Astrocyte (in vitro differentiated cells and primary cell): Measurements from ENCODE around the gene PCED1A. TPM values are rescaled to one million over a fixed set of nuclear protein-coding genes. Genes with fewer than 3 reads are reported as not detected.

ENCODE experiments used
- DNase-seq: peaks from one replicate; pipeline ENCODE4 v3.0.0-alpha.2; 2010; ENCODE audit warnings: low read depth
- FAIRE-seq: peaks from 2 replicates; lab custom pipeline; 2011; peaks lifted over from hg19 to GRCh38; lab: Jason Lieb, UNC
- H2AFZ ChIP-seq: 2 replicates; pipeline ENCODE4 v1.6.0; 2012; ENCODE audit warnings: low read depth, low read length, inconsistent platforms
- H3K27ac ChIP-seq: 2 replicates; pipeline ENCODE4 v1.5.1; 2011; ENCODE audit warnings: low read depth, low read length, inconsistent platforms
- H3K27me3 ChIP-seq: 2 replicates; pipeline ENCODE4 v1.6.0; 2011; ENCODE audit warnings: low read length, inconsistent platforms; ENCODE audit not compliant: insufficient read depth
- H3K36me3 ChIP-seq: 2 replicates; pipeline ENCODE4 v1.5.1; 2011; ENCODE audit warnings: low read length, inconsistent platforms; ENCODE audit not compliant: insufficient read depth
- H3K4me1 ChIP-seq: 2 replicates; pipeline ENCODE4 v1.5.1; 2011; ENCODE audit warnings: low read length, inconsistent platforms; ENCODE audit not compliant: insufficient read depth
- H3K4me2 ChIP-seq: 2 replicates; pipeline ENCODE4 v1.6.0; 2012; ENCODE audit warnings: low read length, inconsistent platforms
- H3K4me3 ChIP-seq: 2 replicates; pipeline ENCODE4 v1.5.1; 2011; ENCODE audit warnings: low read depth, mild to moderate bottlenecking, low read length, inconsistent platforms; ENCODE audit not compliant: insufficient read depth
- H3K79me2 ChIP-seq: 2 replicates; pipeline ENCODE4 v1.6.0; 2012; ENCODE audit warnings: mild to moderate bottlenecking, low read length, inconsistent platforms; ENCODE audit not compliant: insufficient read depth
- H3K9ac ChIP-seq: 2 replicates; pipeline ENCODE4 v1.6.0; 2012; ENCODE audit warnings: mild to moderate bottlenecking, low read length, inconsistent platforms
- H3K9me3 ChIP-seq: 2 replicates; pipeline ENCODE4 v1.5.1; 2012; ENCODE audit warnings: low read depth, mild to moderate bottlenecking, low read length, inconsistent platforms; ENCODE audit not compliant: insufficient read depth
- H4K20me1 ChIP-seq: 2 replicates; pipeline ENCODE4 v1.6.0; 2012; ENCODE audit warnings: low read length, inconsistent platforms; ENCODE audit not compliant: insufficient read depth
- H3K27ac Mint-ChIP-seq: one replicate; pipeline ENCODE4 v1.8.0; 2021; ENCODE audit warnings: mild to moderate bottlenecking, mixed read lengths; ENCODE audit not compliant: unreplicated experiment
- H3K27me3 Mint-ChIP-seq: one replicate; pipeline ENCODE4 v1.8.0; 2021; ENCODE audit warnings: low read depth, mixed read lengths; ENCODE audit not compliant: unreplicated experiment
- H3K36me3 Mint-ChIP-seq: one replicate; pipeline ENCODE4 v1.8.0; 2021; ENCODE audit warnings: low read depth, mixed read lengths; ENCODE audit not compliant: unreplicated experiment
- H3K4me1 Mint-ChIP-seq: one replicate; pipeline ENCODE4 v1.8.0; 2021; ENCODE audit warnings: low read depth, mixed read lengths; ENCODE audit not compliant: unreplicated experiment
- H3K4me3 Mint-ChIP-seq: one replicate; pipeline ENCODE4 v1.8.0; 2021; ENCODE audit warnings: mild to moderate bottlenecking, moderate library complexity, mixed read lengths; ENCODE audit not compliant: unreplicated experiment
- H3K9me3 Mint-ChIP-seq: one replicate; pipeline ENCODE4 v1.8.0; 2021; ENCODE audit warnings: mild to moderate bottlenecking, mixed read lengths; ENCODE audit not compliant: unreplicated experiment
- EZH2 ChIP-seq: IDR thresholded peaks from 2 replicates; pipeline ENCODE4 v1.6.1; 2012; ENCODE audit warnings: mild to moderate bottlenecking, low read length, inconsistent platforms; ENCODE audit not compliant: insufficient read depth
- total RNA-seq: library from RNA; stranded (reverse); gene quantifications from 2 replicates; pipeline ENCODE4 v1.2.1, GENCODE V29; 2021
- TF ChIP-seq, protein P1 (sequence below): IDR thresholded peaks from 2 replicates; pipeline ENCODE4 v1.5.1; 2011; ENCODE audit warnings: low read depth, mild to moderate bottlenecking, inconsistent platforms, low read length, moderate library complexity; ENCODE audit not compliant: insufficient read depth

The PCED1A gene
- total RNA-seq, 1 donor from 2014 or later, result 17.2 TPM

DNA sequence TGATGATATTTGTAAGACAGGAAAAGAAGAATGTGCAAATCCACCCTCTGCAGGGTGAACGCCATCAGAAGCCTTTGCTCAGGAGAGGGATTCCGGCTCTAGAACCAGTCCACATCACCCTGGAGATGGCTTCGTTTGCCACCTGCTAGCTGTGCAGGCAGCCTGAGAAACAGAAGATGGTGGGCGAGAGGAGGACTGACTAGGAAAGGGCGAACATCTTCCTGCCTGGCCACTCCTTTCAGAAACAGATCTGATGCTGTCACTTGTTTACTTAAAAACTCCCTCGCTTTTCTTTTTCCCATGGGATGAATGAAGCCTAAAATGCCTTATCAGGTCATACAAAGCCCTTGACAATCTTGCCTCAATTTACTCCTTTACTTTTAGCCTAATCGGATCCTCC, 34.0 kb upstream of the PCED1A start:
- peak overlapping the region; percentile 91 for H3K4me3 ChIP-seq
- no peak overlapping the region for H2AFZ ChIP-seq
- no peaks in the 10 kb centered on the region for H3K9me3 Mint-ChIP-seq
- no peaks in the 10 kb centered on the region for H3K36me3 ChIP-seq
- FAIRE-seq (no peak), DNase-seq (no peak)
- no peaks in the 10 kb centered on the region for H3K9me3 ChIP-seq
- H3K27me3 Mint-ChIP-seq, result no peaks in the 10 kb centered on the region
- H3K4me3 Mint-ChIP-seq, result peak overlapping the region; percentile 94
- H3K4me1 Mint-ChIP-seq, result peaks cover 21% of the 10 kb centered on the region
- H3K9ac ChIP-seq, result peak overlapping the region; percentile 8
- no peaks in the 10 kb centered on the region for H3K27me3 ChIP-seq
- H4K20me1 ChIP-seq, result peaks cover 45% of the 10 kb centered on the region
- H3K4me1 ChIP-seq, result peaks cover 36% of the 10 kb centered on the region
- TF ChIP-seq, protein P1, sequence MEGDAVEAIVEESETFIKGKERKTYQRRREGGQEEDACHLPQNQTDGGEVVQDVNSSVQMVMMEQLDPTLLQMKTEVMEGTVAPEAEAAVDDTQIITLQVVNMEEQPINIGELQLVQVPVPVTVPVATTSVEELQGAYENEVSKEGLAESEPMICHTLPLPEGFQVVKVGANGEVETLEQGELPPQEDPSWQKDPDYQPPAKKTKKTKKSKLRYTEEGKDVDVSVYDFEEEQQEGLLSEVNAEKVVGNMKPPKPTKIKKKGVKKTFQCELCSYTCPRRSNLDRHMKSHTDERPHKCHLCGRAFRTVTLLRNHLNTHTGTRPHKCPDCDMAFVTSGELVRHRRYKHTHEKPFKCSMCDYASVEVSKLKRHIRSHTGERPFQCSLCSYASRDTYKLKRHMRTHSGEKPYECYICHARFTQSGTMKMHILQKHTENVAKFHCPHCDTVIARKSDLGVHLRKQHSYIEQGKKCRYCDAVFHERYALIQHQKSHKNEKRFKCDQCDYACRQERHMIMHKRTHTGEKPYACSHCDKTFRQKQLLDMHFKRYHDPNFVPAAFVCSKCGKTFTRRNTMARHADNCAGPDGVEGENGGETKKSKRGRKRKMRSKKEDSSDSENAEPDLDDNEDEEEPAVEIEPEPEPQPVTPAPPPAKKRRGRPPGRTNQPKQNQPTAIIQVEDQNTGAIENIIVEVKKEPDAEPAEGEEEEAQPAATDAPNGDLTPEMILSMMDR, result no peak
- no peak for TF ChIP-seq EZH2
- no peak overlapping the region for H3K27ac ChIP-seq
- H3K36me3 Mint-ChIP-seq, result no peaks in the 10 kb centered on the region
- H3K79me2 ChIP-seq, result peaks cover 52% of the 10 kb centered on the region
- peak overlapping the region; percentile 90 for H3K4me2 ChIP-seq
- H3K27ac Mint-ChIP-seq, result peak overlapping the region; percentile 42

DNA sequence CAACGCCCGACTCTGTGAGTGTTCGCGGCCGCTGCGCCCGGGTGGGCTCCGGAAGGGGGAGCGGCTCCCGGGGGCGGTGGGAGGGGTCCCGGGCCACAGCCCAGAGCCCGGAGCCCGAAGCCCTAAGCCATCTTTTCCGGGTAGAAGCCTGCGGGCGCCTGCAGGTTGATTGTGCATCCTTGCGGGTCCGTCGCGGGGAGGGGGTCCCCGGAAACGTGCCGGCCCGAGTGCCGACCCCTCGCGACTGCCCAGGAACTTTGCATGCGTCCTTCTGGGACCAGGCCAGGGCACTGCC, 33.2 kb upstream of the PCED1A start:
- DNase-seq, result no peak
- FAIRE-seq, result no peak
- H3K27ac ChIP-seq, result peak overlapping the region; percentile 70
- peaks cover 37% of the 10 kb centered on the region for H4K20me1 ChIP-seq
- no peaks in the 10 kb centered on the region for H3K9me3 ChIP-seq
- peaks cover 48% of the 10 kb centered on the region for H3K79me2 ChIP-seq
- peaks cover 29% of the 10 kb centered on the region for H3K4me1 ChIP-seq
- Mint-ChIP-seq H3K4me3 (peak overlapping the region; percentile 94), H3K27me3 (no peaks in the 10 kb centered on the region), H3K27ac (no peak overlapping the region), H3K36me3 (no peaks in the 10 kb centered on the region), H3K4me1 (peaks cover 21% of the 10 kb centered on the region), H3K9me3 (no peaks in the 10 kb centered on the region)
- no peaks in the 10 kb centered on the region for H3K36me3 ChIP-seq
- H2AFZ ChIP-seq, result peak overlapping the region; percentile 71
- TF ChIP-seq EZH2, result no peak
- TF ChIP-seq, protein P1, result no peak
- H3K4me2 ChIP-seq, result peak overlapping the region; percentile 90
- H3K4me3 ChIP-seq, result peak overlapping the region; percentile 91
- H3K27me3 ChIP-seq, result no peaks in the 10 kb centered on the region
- H3K9ac ChIP-seq, result peak overlapping the region; percentile 88

DNA sequence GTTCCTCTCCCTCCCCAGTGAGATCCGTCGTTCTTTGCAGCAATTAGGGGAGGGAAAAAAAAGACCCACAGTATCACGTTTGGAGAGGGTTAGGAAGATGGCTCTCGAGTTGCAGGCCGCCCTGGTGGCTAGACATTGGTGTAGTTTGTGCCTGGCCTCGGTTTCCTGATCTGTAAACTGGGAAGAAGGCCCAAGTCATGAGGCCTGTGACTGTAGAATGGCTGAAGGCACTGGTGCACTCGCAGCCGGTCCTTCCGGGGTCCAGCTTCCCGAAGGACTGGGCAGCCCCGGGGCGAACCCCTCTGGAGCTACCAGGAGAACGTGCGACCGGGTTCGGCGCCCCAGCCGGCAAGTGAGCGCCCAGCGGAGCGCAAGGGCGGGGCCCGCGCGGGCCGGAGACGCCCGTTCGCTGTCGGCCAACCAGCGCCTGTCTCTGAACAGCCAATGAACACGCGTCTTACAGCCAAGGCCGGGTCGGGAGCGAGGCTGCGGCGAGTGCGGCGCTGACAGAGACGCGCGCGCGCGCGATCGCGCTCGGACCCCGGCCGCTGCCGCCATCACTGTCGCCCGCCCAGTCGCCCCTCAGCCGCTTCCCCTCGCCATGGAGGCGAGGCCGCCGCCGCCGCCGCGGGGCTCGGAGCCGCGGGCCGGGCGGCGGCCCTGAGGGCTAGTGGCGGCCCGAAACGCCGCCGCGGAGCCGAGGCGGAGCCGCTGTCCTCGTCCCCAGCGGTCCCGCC, 32.7 kb upstream of the PCED1A start, which contains the start of gene PTPRA:
PTPRA (plus strand) TSS at position 472 of the 737 bp plus-strand sequence. CDS start 90,797 bp downstream, outside the sequence.
- Mint-ChIP-seq H3K4me1 (peaks cover 21% of the 10 kb centered on the region), H3K27me3 (no peaks in the 10 kb centered on the region)
- no peak for FAIRE-seq

More for the DNA sequence above, 32.7 kb upstream of the PCED1A start, which contains the start of gene PTPRA:
- Histone ChIP-seq H3K9ac (peak within 1 kb of the TSS; percentile 88), H3K4me1 (peaks cover 29% of the 10 kb centered on the region), H3K27ac (peak within 1 kb of the TSS; percentile 70), H3K4me2 (peak within 1 kb of the TSS; percentile 90), H3K4me3 (peak within 1 kb of the TSS; percentile 91), H3K9me3 (no peaks in the 10 kb centered on the region), H3K79me2 (peaks cover 43% of the 10 kb centered on the region), H3K27me3 (no peaks in the 10 kb centered on the region), H2AFZ (peak within 1 kb of the TSS; percentile 89), H4K20me1 (peaks cover 32% of the 10 kb centered on the region), H3K36me3 (no peaks in the 10 kb centered on the region)
- peak within 1 kb of the TSS; percentile 94 for H3K4me3 Mint-ChIP-seq
- TF ChIP-seq, protein P1, result no peak
- TF ChIP-seq EZH2, result no peak
- H3K36me3 Mint-ChIP-seq, result no peaks in the 10 kb centered on the region
- peak within 1 kb of the TSS; percentile 75 for H3K27ac Mint-ChIP-seq
- H3K9me3 Mint-ChIP-seq, result no peaks in the 10 kb centered on the region
- DNase-seq, result peak; percentile 80
